ENCODE results near the gene HECTD3.
"Not testable (repeated sequence)": the region's sequence is repeated elsewhere in the genome, so short reads cannot be mapped to it uniquely, and the experiment has no call there.

HECTD3 gene

GRCh38 chr1:45015683-45016082, 4.6 kb upstream of the HECTD3 start:
- DNase-seq = no peak
- intact Hi-C loops (cut with DNase I) = loop anchor here (2.0 kb wide), 2 partner anchors 191 to 477 kb away; partner anchors contain the start of gene ZSWIM5

GRCh38 chr1:45014321-45015028, 3.4 kb upstream of the HECTD3 start:
- intact Hi-C loops (cut with DNase I) = loop anchor here (1.0 to 5.0 kb wide), 5 partner anchors 177 to 286 kb away; partner anchors contain the start of genes RNU5D-1 and ZSWIM5
- peak; percentile 65 to 95 (median 84) for DNase-seq

- intact Hi-C loops (cut with DNase I) = loop anchor here (1.0 to 5.0 kb wide), 5 partner anchors 176 to 287 kb away; partner anchors contain the start of genes RNU5D-1 and ZSWIM5
- peak in 1 of 10 donors; percentile 74 for DNase-seq
Measured at GRCh38 chr1:45013551-45014209, 2.6 kb upstream of the HECTD3 start.

- DNase-seq = peak; percentile 25 to 94 (median 61)
- intact Hi-C loops (cut with DNase I) = loop anchor here (5.0 kb wide), 3 partner anchors 175 to 280 kb away; partner anchors contain the start of gene RNU5D-1
Measured at GRCh38 chr1:45012639-45013278, 1.6 kb upstream of the HECTD3 start.

- intact Hi-C loops (cut with DNase I) = loop anchor here (2.0 to 5.0 kb wide), 4 partner anchors 25 to 280 kb away; partner anchors contain the start of genes EIF2B3 and RNU5D-1
Measured at GRCh38 chr1:45011837-45012638, 914 bp upstream of the HECTD3 start, which contains the start of gene UROD. UROD (plus strand) TSS chr1:45012254; CDS start chr1:45012266, 12 bp downstream.

GRCh38 chr1:45009956-45010854, 919 bp downstream of the HECTD3 start:
- peak in 3 of 10 donors; percentile 44 to 84 (median 69) for DNase-seq
- intact Hi-C loops (cut with DNase I) = loop anchor here (2.0 to 5.0 kb wide), 4 partner anchors 23 to 278 kb away; partner anchors contain the start of genes EIF2B3 and RNU5D-1

More at GRCh38 chr1:45011837-45012638, 914 bp upstream of the HECTD3 start, which contains the start of gene UROD:
- DNase-seq = peak; percentile 87 to 99 (median 89)

GRCh38 chr1:45009296-45009865, 1.7 kb downstream of the HECTD3 start:
- intact Hi-C loops (cut with DNase I) = no loop called here
- DNase-seq = peak in 1 of 10 donors; percentile 56

- DNase-seq = peak in 1 of 10 donors; percentile 54
- intact Hi-C loops (cut with DNase I) = no loop called here
Measured at GRCh38 chr1:45008516-45008915, 2.6 kb downstream of the HECTD3 start.

GRCh38 chr1:45008076-45008475, 3.0 kb downstream of the HECTD3 start:
- DNase-seq = peak in 1 of 10 donors; percentile 12
- intact Hi-C loops (cut with DNase I) = no loop called here

GRCh38 chr1:45007311-45007710, 3.8 kb downstream of the HECTD3 start:
- DNase-seq = peak in 1 of 10 donors; percentile 53

GRCh38 chr1:45005761-45006160, 5.4 kb downstream of the HECTD3 start:
- intact Hi-C loops (cut with DNase I) = no loop called here
- DNase-seq = peak in 1 of 10 donors; percentile 52

More at GRCh38 chr1:45007311-45007710, 3.8 kb downstream of the HECTD3 start:
- intact Hi-C loops (cut with DNase I) = no loop called here

- peak in 2 of 10 donors; percentile 14 to 57 for DNase-seq
- intact Hi-C loops (cut with DNase I) = no loop called here
Measured at GRCh38 chr1:45004281-45004920, 6.7 kb downstream of the HECTD3 start.

- peak in 2 of 10 donors; percentile 52 to 55 for DNase-seq
- intact Hi-C loops (cut with DNase I) = no loop called here
Measured at GRCh38 chr1:45003741-45004140, 7.4 kb downstream of the HECTD3 start.

- peak in 1 of 10 donors; percentile 67 for DNase-seq
- intact Hi-C loops (cut with DNase I) = no loop called here
Measured at GRCh38 chr1:45002650-45003645, 8.2 kb downstream of the HECTD3 start.

- peak in 1 of 10 donors; percentile 41 for DNase-seq
- intact Hi-C loops (cut with DNase I) = not testable (repeated sequence)
Measured at GRCh38 chr1:45001576-45001975, 9.5 kb downstream of the HECTD3 start.

- intact Hi-C loops (cut with DNase I) = no loop called here
- peak in 1 of 10 donors; percentile 78 for DNase-seq
Measured at GRCh38 chr1:45001011-45001481, 10.1 kb downstream of the HECTD3 start.

All from posterior cingulate gyrus (tissue), 11 donors.